Mesendoderm (in vitro differentiated cells): ENCODE results near the gene UXS1.
A peak's percentile ranks its signal among the peaks of the same experiment; 100 is the strongest.

Experiments
- DNase-seq: peaks from one replicate; pipeline ENCODE4 v3.0.0; 2013
- H2AK5ac ChIP-seq: 2 replicates; pipeline ENCODE4 v1.6.1; 2013; ENCODE audit warnings: low read length, inconsistent platforms
- H2BK120ac ChIP-seq: 2 replicates; pipeline ENCODE4 v1.6.1; 2013; ENCODE audit warnings: low read depth, mild to moderate bottlenecking, low read length, moderate library complexity, mixed read lengths
- H2BK15ac ChIP-seq: replicated peaks from 2 replicates; pipeline ENCODE4 v1.6.1; 2013; ENCODE audit warnings: low read depth, mild to moderate bottlenecking, moderate library complexity
- H2BK5ac ChIP-seq: 2 replicates; pipeline ENCODE4 v1.6.1; 2013; ENCODE audit warnings: low read length, inconsistent platforms
- H3K18ac ChIP-seq: 2 replicates; pipeline ENCODE4 v1.6.1; 2013; ENCODE audit warnings: mild to moderate bottlenecking, low read length, mixed read lengths
- H3K23ac ChIP-seq: one replicate; pipeline ENCODE4 v1.6.1; 2013; ENCODE audit warnings: low read length
- H3K27ac ChIP-seq: 2 replicates; pipeline ENCODE4 v1.5.1; 2013; ENCODE audit warnings: low read depth, mild to moderate bottlenecking, inconsistent platforms, low read length, moderate library complexity
- H3K27me3 ChIP-seq: 2 replicates; pipeline ENCODE4 v1.6.1; 2013; ENCODE audit warnings: low read length, control low read depth, mild to moderate bottlenecking, inconsistent platforms; ENCODE audit not compliant: insufficient read depth, poor library complexity
- H3K36me3 ChIP-seq: 2 replicates; pipeline ENCODE4 v1.6.1; 2013; ENCODE audit warnings: low read length, inconsistent platforms; ENCODE audit not compliant: control insufficient read depth, insufficient read depth
- H3K4ac ChIP-seq: one replicate; pipeline ENCODE4 v1.6.1; 2013; ENCODE audit warnings: low read depth, mild to moderate bottlenecking, low read length, moderate library complexity
- H3K4me1 ChIP-seq: 2 replicates; pipeline ENCODE4 v1.6.1; 2013; ENCODE audit warnings: low read depth, low read length, inconsistent platforms; ENCODE audit not compliant: control insufficient read depth
- H3K4me2 ChIP-seq: 2 replicates; pipeline ENCODE4 v1.6.1; 2013; ENCODE audit warnings: low read length
- H3K4me3 ChIP-seq: 2 replicates; pipeline ENCODE4 v1.5.1; 2013; ENCODE audit warnings: mild to moderate bottlenecking, low read length
- H3K56ac ChIP-seq: one replicate; pipeline ENCODE4 v1.6.1; 2013; ENCODE audit warnings: low read length
- H3K79me1 ChIP-seq: 2 replicates; pipeline ENCODE4 v1.6.1; 2013; ENCODE audit warnings: low read length, inconsistent platforms
- H3K79me2 ChIP-seq: 2 replicates; pipeline ENCODE4 v1.6.1; 2013; ENCODE audit warnings: mild to moderate bottlenecking, low read length; ENCODE audit not compliant: control insufficient read depth, insufficient read depth
- H3K9ac ChIP-seq: 2 replicates; pipeline ENCODE4 v1.6.1; 2013; ENCODE audit warnings: low read length, inconsistent platforms
- H4K5ac ChIP-seq: one replicate; pipeline ENCODE4 v1.6.1; 2013; ENCODE audit warnings: low read length
- H4K8ac ChIP-seq: one replicate; pipeline ENCODE4 v1.6.1; 2013; ENCODE audit warnings: low read depth, mild to moderate bottlenecking, control low read depth, low read length, moderate library complexity
- WGBS: extraction: QIAGEN DNeasy Blood & Tissue Kit; methylation state at CpG from one replicate; pipeline ENCODE4 v1.1.7; 2013; ENCODE audit warnings: low lambda C conversion rate, missing lambda C conversion rate; ENCODE audit not compliant: insufficient coverage; ENCODE audit errors: extremely low coverage; 5-methylcytosine and 5-hydroxymethylcytosine counted together

The UXS1 gene

GRCh38 chr2:106065983-106066820 is 127.9 kb downstream of the UXS1 start:
- DNase-seq: peak; percentile 80
- Histone ChIP-seq H2BK15ac (no peak overlapping the region), H3K18ac (no peak overlapping the region), H3K9ac (peak overlapping the region; percentile 58), H3K4me3 (peak overlapping the region; percentile 25), H2BK120ac (no peak overlapping the region), H3K4ac (no peak overlapping the region), H3K79me1 (no peaks in the 10 kb centered on the region), H3K36me3 (no peaks in the 10 kb centered on the region), H2AK5ac (no peak overlapping the region), H3K27ac (no peak overlapping the region), H3K79me2 (no peaks in the 10 kb centered on the region), H4K8ac (no peak overlapping the region), H3K56ac (peak overlapping the region; percentile 88), H4K5ac (no peak overlapping the region), H3K23ac (no peak overlapping the region), H3K4me1 (peaks cover 7% of the 10 kb centered on the region), H3K4me2 (peak overlapping the region; percentile 84), H2BK5ac (no peak overlapping the region), H3K27me3 (peaks cover 5% of the 10 kb centered on the region)
- no CpG with 5 or more reads among the region's 26 CpGs for WGBS

- no peak overlapping the region for H3K23ac ChIP-seq
- H3K4me1 ChIP-seq: peaks cover 7% of the 10 kb centered on the region
- H2AK5ac ChIP-seq: no peak overlapping the region
- peak overlapping the region; percentile 84 for H3K4me2 ChIP-seq
- peak overlapping the region; percentile 88 for H3K56ac ChIP-seq
- H3K79me1 ChIP-seq: no peaks in the 10 kb centered on the region
- H4K5ac ChIP-seq: no peak overlapping the region
- no CpG with 5 or more reads among the region's 68 CpGs for WGBS
- peak; percentile 7 for DNase-seq
- H3K18ac ChIP-seq: no peak overlapping the region
- H3K36me3 ChIP-seq: no peaks in the 10 kb centered on the region
- no peak overlapping the region for H2BK15ac ChIP-seq
- peaks cover 5% of the 10 kb centered on the region for H3K27me3 ChIP-seq
- no peak overlapping the region for H4K8ac ChIP-seq
- no peak overlapping the region for H2BK120ac ChIP-seq
- H2BK5ac ChIP-seq: no peak overlapping the region
- H3K4me3 ChIP-seq: peak overlapping the region; percentile 25
- H3K4ac ChIP-seq: no peak overlapping the region
- H3K79me2 ChIP-seq: no peaks in the 10 kb centered on the region
- H3K9ac ChIP-seq: peak overlapping the region; percentile 58
- H3K27ac ChIP-seq: no peak overlapping the region
Observed at GRCh38 chr2:106065268-106065982, 128.7 kb downstream of the UXS1 start.

- H2AK5ac ChIP-seq: no peak overlapping the region
- no peak overlapping the region for H4K8ac ChIP-seq
- H3K9ac ChIP-seq: no peak overlapping the region
- no peak overlapping the region for H4K5ac ChIP-seq
- no peak overlapping the region for H3K56ac ChIP-seq
- no CpG with 5 or more reads among the region's 5 CpGs for WGBS
- H3K4me3 ChIP-seq: no peak overlapping the region
- no peak overlapping the region for H3K27ac ChIP-seq
- H3K79me1 ChIP-seq: no peaks in the 10 kb centered on the region
- H3K4me1 ChIP-seq: peaks cover 7% of the 10 kb centered on the region
- no peak overlapping the region for H3K4ac ChIP-seq
- DNase-seq: no peak
- no peak overlapping the region for H2BK120ac ChIP-seq
- H3K27me3 ChIP-seq: peaks cover 5% of the 10 kb centered on the region
- H3K18ac ChIP-seq: no peak overlapping the region
- H2BK5ac ChIP-seq: no peak overlapping the region
- H3K36me3 ChIP-seq: no peaks in the 10 kb centered on the region
- H3K4me2 ChIP-seq: no peak overlapping the region
- no peaks in the 10 kb centered on the region for H3K79me2 ChIP-seq
- no peak overlapping the region for H3K23ac ChIP-seq
- no peak overlapping the region for H2BK15ac ChIP-seq
Observed at GRCh38 chr2:106063181-106063580, 130.9 kb downstream of the UXS1 start.

GRCh38 chr2:106062627-106063026 is 131.5 kb downstream of the UXS1 start:
- Histone ChIP-seq H3K18ac (no peak overlapping the region), H3K36me3 (no peaks in the 10 kb centered on the region), H3K79me1 (no peaks in the 10 kb centered on the region), H3K23ac (no peak overlapping the region), H3K9ac (no peak overlapping the region), H3K79me2 (no peaks in the 10 kb centered on the region), H3K4ac (no peak overlapping the region), H2AK5ac (no peak overlapping the region), H2BK5ac (no peak overlapping the region), H3K4me1 (peaks cover 7% of the 10 kb centered on the region), H3K4me3 (no peak overlapping the region), H3K27ac (no peak overlapping the region), H3K4me2 (no peak overlapping the region), H3K56ac (no peak overlapping the region), H2BK15ac (no peak overlapping the region), H4K5ac (no peak overlapping the region), H2BK120ac (no peak overlapping the region), H3K27me3 (peaks cover 5% of the 10 kb centered on the region), H4K8ac (no peak overlapping the region)
- no peak for DNase-seq
- WGBS: no CpG with 5 or more reads among the region's 5 CpGs

- no peaks in the 10 kb centered on the region for H3K36me3 ChIP-seq
- H2BK5ac ChIP-seq: no peak overlapping the region
Observed at GRCh38 chr2:106061611-106062349, 132.3 kb downstream of the UXS1 start.

More at GRCh38 chr2:106061611-106062349, 132.3 kb downstream of the UXS1 start:
- Histone ChIP-seq H2BK120ac (no peak overlapping the region), H3K23ac (no peak overlapping the region), H3K4me2 (no peak overlapping the region), H3K79me2 (no peaks in the 10 kb centered on the region), H2AK5ac (no peak overlapping the region), H2BK15ac (no peak overlapping the region), H3K4ac (no peak overlapping the region), H3K4me1 (peaks cover 7% of the 10 kb centered on the region), H3K4me3 (no peak overlapping the region), H3K18ac (no peak overlapping the region), H3K56ac (no peak overlapping the region), H4K5ac (no peak overlapping the region), H3K27me3 (peaks cover 5% of the 10 kb centered on the region), H3K27ac (no peak overlapping the region), H4K8ac (no peak overlapping the region), H3K79me1 (no peaks in the 10 kb centered on the region), H3K9ac (no peak overlapping the region)
- no peak for DNase-seq
- no CpG with 5 or more reads among the region's 9 CpGs for WGBS
